HG03025 (cell line): ENCODE data around the gene XPR1.

ENCODE experiments used
- ATAC-seq: cut with Tn5 transposase; IDR thresholded peaks from one replicate; pipeline ENCODE4 v1.9.1; 2021; ENCODE audit warnings: mild to moderate bottlenecking, moderate library complexity; ENCODE audit not compliant: unreplicated experiment, low FRiP score

XPR1 gene

DNA sequence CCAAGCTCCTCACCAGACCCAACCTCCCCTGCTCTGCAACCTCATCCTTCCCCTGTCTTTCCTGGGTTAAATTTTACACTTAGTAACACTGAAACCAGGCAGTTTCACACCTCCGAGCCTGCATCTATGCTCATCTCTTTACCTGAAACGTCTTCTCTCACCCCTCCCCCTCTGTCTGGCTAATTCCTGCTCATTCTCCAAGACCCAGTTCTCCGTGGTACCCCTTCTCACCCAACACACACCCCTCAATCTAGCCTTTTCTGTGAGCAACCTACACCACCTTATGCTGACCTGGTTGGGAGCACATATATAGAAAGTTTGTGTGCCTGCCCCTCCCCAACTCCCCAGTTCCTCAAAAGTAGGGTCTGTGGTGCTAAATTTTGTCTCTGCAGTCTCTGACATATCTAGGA, 277.2 kb downstream of the XPR1 start:
- ATAC-seq = peak; percentile 40

DNA sequence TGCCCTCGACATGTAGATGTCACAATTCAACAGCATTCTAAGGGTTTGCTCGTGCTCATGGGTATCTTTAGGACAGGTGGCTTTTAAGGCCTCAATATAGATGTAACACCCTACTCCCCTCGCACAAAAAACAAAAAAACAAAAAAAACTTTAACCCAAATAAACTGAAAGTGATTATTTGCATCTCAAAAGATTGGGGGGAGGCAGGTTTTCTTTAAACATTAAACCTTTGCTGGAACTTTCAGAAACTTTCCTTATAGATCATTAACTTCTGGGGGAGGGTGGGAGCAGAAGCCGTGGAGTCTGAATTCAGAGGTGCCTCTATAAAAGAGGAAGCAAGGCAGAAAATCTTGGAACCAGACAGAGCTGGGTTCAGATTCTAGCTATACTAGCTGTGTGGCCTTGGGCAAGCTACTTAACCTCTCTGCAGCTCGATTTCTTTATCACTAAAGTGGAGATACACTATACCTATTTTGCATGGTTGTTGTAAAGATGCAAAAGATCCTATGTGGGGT, 277.7 kb downstream of the XPR1 start:
- peak; percentile 43 for ATAC-seq

DNA sequence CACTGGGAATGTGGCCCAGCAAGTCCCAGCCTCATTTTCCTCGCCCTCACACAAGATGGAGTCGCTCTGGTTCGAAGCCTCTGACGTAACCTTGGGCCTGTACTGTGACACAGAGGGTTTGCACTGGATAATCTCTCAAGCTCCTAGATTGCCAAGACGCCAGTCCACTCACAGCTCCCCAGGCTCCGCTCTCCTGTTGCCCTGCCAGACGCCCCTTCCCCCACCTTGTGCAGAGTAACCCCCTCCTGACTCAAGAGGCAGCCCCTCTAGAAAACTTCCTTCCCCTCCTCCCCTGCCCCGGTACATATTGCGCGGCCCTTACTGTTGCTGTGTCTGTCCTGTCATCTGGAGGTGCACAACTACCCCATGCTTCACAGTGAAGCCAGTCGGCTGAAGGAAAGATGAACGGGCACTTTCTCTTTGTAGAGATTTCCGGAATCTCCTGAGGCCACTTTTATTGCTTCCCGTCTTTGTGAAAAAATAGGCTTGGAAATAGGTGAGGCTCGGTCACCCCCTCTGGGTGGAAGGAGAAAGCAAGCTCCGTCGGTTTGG, 279.9 kb downstream of the XPR1 start:
- no peak for ATAC-seq

DNA sequence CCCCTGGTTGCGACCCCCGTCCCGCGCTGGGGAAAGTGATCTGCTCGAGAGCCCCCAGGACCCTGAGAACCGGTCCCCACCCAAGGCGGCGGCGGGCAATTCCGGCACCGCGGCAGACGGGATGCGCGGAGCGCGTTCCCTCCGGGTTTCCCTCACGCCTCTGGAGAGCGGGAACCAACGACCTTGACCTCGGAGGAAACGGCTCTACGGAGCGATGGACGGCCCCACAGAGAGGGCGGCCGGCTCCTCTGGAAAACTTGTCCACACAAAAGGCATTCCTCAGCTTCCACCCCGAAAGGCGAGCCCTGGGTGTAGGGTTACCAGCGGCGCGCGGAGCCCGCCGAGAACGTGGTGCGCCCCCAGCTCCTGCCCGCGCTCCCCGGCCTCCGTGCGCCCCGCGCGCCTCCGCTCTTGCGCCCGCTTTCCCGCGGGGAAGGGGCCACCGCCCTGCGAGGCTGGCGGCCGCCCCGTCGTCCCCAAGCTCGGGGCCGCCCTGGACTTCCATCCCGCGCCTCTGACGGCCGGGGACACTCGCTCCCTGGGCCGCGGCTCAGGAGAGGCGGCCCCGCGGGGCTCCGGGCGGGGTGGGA, 280.5 kb downstream of the XPR1 start:
- no peak for ATAC-seq

- ATAC-seq = no peak
Measured at GRCh38 chr1:180912801-180913565, 281.2 kb downstream of the XPR1 start, which contains the start of gene KIAA1614. Gene KIAA1614, plus strand, starts transcription at chr1:180912897. Its CDS starts 347 bp downstream, at chr1:180913244.

GRCh38 chr1:180915426-180915965, 283.7 kb downstream of the XPR1 start:
- ATAC-seq = no peak

- no peak for ATAC-seq
Measured at GRCh38 chr1:180916012-180916770, 284.4 kb downstream of the XPR1 start.

DNA sequence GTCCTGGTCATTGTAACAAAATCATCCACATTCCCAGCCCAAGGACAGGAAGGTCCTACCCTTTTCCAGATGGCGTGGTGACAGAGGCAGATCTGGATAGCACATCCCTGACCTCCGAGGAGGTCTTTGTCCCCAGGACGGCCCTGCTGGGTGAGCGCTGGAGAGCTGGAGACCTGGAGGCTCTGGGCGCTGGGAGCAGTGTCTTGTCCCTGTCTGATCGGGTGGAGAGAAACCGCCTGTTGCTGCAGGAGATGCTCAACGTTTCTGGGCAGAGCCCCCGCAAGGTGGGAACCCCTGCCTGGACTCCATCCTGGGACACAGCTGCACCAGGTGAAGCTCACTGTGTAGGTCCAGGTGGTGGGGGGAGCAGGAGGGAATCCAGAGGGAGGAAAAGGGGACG, 284.9 kb downstream of the XPR1 start:
- no peak for ATAC-seq

GRCh38 chr1:180917306-180918065, 285.7 kb downstream of the XPR1 start:
- ATAC-seq = no peak

GRCh38 chr1:180918519-180918918, 286.7 kb downstream of the XPR1 start:
- no peak for ATAC-seq

DNA sequence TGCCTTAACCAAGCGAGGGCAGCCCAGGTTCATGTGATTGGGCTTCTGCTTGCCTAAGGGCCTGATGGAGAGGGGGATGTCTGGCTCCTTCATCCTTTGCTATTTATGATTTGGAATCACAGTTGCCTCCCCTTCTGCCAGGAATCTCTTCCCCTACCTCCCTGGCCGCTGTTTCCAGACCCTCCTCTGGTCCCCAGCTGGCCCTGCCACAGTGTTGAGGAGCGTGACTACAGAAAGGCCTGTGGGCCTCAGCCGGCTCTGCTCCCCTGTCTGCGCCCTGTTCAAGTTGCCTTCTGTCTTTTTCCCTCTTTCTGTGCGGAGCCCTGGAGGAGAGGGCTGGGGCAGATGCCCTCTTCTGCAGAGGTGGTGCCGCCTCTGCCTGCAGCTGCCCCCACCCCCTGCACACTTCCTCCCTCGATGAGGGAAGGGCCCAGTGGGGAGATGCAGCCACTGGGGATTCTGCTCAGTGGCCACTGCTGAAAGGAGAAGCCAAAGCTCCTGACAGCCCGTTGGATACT, 287.4 kb downstream of the XPR1 start:
- no peak for ATAC-seq

DNA sequence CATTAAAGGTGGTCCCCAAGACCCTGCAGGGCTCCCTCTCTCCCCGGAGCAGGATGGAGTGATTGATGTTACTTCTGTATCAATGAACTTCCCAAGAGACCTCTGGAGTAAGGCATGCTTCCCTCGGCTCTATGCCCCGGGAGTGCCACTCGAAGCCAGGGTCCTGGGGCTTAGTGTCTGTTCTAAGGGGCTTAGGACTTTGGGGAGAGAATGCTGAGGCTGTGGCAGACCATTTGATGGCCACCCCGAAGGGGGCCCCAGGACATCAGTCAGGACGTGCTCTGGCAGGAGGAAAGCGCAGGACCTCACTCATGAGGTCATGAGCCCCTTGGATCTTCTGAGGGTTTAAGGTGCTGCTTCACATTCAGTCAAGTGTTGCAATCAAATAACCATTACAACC, 288.4 kb downstream of the XPR1 start:
- no peak for ATAC-seq

DNA sequence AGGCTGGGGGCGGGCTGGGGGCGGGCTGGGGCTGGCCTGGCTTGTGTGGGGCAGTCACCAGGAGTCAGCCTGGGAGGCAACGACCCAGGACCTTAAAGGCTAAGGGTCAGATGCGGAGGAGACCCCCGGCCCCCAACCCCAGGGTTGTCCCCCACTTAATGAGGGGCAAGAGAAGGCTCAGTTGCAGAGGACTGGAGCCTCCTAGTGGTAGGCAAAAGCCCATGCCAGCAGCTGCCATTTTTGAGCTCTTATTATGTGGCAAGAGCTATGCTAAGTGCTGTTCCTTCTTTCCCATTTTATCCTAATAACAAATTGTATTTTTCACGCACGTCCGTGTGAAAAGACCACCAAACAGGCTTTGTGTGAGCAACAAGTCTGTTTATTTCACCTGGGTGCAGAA, 288.9 kb downstream of the XPR1 start:
- ATAC-seq = no peak

DNA sequence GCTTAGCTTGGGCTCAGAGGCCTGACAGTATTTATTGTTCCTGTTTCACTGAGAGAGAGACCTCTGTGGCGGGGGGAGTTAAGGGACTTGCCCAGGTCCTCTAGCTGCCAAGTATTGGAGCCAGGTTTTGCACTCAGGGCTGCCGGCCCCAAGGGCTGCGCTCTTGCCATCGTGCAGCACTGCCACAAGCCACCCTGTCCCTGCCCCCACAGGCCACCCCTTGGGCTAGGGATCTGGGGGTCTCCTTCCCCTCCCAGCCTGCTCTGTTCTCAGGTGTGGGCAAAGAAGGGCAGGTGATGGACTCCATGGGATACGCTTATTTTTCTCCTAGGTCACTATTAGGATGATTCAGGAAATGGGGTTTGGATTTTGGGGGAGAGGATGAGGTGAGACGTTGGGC, 289.6 kb downstream of the XPR1 start:
- no peak for ATAC-seq

DNA sequence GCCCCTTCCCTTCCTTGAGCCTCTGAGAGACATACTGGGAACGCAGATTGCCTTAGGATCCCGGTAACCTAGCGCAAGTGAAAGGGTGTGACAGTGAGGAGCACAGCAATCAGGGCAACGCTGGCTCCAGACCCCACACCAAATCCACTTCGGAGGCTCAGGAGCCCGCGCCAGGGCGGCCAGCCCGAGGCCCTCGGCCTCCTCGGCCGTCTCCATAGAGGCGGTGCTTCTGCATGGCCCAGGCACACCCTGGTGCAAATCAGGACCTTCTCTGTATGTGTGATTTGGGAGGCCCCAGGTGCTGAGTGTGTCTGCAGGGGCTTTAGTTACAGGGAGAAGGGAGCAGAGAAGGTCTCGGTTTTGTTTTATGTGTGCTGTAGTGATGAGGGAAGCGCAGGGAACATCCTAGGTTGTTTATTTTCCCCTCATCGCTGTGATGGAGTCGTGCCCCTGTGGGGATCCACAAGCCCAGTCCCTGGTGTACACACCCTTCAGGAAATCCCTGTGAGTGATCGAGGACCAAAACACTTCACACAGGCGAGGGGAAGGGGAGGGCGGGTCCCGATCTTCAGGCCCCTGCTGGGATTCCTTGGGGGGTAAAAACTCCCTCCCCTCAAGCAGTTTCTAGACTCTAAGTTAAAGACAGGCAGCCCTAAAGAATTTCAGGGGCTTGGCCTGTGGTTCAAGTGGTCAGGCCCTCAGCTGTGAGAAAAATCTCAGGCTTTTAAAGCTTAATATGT, 290.2 kb downstream of the XPR1 start:
- ATAC-seq = no peak

DNA sequence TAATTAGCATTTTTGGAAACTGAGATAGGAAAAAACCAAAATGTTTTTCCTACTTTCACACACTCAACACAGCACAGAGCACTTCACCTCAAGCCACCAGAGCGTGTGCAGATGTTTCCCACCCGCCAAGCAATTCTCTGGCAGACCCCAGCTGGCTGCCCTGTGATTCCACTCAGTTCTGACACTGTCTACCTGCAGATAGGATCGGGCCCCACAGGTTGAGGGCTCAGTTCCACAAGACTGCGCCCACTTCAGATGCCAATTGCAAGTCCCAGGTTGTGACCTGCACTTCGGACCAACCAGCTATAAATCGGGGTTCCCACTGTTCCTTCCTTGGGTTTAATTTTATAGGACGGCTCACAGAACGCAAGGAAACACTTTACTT, 290.8 kb downstream of the XPR1 start:
- ATAC-seq = no peak

GRCh38 chr1:180923021-180923841, 291.4 kb downstream of the XPR1 start:
- ATAC-seq = no peak

- no peak for ATAC-seq
Measured at GRCh38 chr1:180923887-180924286, 292.1 kb downstream of the XPR1 start.
